NCI-H2081 treated with DMSO at 0.1 percent for 48 hours (cell line): Measurements from ENCODE around the gene RSPH9.
A peak's percentile ranks its signal among the peaks of the same experiment; 100 is the strongest.
"Not testable (repeated sequence)": the region's sequence is repeated elsewhere in the genome, so short reads cannot be mapped to it uniquely, and the experiment has no call there.

Experiments used
- DNase-seq: peaks from one replicate; lab custom pipeline; 2025; lab: John Stamatoyannopoulos, UW

The RSPH9 gene

DNA sequence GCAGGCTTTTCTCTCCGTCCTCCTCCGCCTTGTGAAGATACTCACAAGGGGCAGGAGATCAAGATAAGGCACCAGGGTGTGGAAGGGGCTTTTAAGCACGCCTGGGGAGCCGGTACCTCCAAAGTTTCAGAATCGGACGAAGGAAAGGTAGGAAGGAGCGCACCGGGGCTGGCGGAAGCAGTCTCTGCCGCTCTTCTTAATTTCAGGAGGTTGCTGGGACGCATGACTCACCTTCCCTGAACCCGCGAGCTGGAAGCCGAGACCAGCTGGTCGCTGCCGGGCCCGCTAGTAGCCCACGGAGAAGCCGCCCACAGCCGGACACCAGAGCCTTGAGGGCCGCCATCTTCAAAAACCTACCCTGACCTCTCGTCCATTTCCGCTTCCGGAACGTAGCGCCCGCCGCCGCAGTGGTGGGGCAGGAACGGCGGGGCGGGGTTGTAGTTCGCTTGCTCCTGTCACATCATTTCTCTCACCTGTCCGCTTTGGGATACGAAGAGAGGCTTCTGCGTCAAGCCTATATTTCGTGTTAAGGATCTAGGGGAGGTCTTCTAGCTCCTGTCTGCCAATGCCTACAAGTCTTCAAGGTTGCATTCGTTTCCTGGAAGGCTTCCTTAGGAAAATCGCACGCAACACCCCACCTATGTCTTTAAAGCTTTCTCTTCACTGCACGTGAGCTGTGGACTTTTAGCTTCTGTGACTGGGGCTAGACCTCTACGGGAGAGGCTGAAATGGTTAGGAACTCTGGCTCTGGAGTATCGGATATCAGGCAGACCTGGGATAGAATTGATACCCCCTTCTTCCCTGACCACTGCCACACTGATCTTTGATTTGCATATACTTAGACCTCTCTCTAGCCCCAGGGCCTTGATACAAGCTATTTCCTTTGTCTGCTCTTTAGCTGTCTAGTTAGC lies 42.9 kb downstream of the RSPH9 start, which contains the start of gene MRPS18A:
MRPS18A (minus strand) TSS at position 355 of the 911 bp plus-strand sequence; CDS start at position 343, 12 bp downstream.
- DNase-seq = peak; percentile 39

DNA sequence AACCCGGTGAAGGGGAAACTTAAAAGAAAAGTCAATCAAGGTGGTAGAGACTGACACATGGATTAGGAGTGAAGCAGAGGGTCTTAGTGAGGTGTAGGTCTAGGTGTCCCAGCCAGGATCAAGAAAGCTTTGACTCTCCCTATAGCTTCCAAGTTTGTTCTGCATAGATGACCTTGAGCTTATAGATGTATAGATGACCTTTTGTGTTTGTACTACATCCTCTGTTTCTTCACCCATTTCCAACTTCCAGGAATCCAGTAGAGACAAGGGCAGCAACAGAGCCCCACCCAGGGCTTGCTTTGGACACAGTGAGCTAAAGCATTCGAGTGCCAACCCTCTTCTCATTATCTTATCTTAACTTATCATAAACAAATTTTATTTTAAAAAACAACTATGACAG lies 44.6 kb downstream of the RSPH9 start:
- DNase-seq = no peak

DNA sequence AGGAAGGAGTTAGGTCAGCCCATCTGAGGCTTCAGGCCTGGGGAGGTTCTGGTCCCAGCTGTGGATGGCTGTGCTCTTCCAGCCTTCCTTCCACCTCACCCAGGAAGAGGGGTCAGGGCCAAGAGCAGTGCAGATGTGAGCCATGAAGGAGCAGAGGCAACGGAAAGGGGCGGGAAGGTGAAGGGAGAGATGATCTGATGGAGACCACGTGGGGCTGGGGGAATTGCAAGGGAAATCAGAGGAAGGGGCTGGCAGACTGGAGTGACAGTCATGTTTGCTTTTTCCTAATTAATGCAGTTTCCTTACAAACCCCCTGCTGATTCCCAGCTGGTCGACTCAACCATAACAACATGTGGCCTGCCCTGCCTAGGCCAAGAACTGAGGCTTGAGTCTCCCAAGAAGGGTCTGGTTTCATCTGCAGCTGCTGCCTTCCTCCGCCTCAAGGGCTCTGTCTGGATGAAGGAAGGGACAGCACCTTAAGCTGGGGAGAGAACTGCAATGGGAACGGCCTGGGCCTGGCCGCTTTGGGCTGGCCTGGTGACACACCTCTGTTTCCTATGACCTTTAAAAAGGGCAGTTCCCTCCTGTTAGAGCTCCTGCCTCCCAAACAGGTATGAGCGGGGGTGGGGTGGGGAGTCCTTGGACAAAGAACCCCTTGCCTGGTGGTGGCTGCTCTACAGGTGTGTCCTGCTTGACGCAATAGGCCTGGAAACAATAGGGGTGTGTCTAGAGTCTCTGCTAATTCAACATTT lies 50.6 kb downstream of the RSPH9 start:
- DNase-seq = no peak

DNA sequence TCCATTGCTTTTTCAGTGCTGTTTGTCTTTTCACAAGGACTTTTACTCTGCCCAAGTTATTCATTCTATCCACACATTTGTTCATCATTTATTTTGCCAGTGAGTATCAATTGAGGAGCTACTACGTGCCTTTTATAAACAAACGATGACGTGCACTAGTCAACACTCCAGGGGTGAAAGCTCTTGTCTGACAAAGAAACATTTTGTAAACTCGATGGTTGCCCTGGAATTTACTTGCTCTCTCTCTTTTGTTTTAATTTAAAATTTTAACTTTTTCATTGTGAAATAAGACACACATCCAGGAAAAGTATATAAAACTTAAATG lies 51.1 kb downstream of the RSPH9 start:
- DNase-seq = no peak

DNA sequence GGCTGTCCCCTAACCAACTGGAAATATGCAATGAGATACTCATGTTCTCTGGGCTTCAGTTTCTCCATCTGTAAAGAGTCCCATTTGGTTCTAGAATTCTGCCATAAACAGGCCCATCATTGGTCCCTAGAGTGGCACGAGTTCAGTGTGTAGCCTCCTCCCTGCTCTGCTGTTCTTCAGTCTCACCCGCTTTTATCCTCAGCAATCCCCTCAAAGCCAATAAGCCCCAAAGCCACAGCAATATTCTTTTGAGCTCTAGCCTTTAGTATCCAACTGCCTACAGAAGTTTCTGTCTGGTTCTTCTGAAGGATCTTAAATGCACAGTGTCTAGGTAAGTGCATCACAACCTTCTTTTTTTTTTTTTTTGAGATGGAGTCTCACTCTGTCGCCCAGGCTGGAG lies 52.6 kb downstream of the RSPH9 start:
- no peak for DNase-seq

DNA sequence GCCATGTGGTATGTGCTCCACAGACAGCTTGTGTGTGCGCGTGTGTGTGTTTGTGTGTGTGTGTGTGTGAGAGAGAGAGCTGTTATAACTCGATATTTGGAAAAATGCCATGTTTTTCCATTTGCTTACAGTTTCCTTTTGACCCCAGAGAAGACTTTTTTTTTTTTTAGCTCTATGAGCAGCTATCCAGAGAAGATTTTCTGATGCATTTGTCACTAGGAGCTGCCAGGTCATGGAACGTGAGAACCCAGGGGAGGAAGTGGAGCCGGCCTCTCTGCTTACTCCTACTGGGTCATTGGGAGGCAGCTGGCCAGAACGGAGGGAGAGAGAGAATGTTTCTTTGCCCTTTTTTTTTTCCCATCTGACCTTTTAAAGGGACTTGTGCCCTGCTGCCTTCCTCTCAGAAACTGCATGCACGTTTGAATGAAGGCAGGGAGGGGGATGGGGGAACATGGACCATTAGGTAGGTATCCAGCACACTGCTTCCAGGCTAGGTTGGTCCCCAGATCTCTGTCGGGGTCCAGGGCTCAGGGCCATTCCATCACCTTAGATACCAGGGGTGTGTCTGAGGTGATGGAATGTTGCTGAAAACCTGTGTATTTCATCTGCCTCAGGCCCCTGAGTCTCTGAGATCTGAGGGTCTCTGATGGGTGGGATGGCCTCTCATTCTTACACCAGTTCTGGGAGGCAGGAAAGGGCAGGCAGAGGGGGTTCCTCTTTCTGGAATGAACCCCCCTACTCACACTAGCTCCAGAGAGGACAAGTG lies 53.9 kb downstream of the RSPH9 start:
- DNase-seq = no peak

DNA sequence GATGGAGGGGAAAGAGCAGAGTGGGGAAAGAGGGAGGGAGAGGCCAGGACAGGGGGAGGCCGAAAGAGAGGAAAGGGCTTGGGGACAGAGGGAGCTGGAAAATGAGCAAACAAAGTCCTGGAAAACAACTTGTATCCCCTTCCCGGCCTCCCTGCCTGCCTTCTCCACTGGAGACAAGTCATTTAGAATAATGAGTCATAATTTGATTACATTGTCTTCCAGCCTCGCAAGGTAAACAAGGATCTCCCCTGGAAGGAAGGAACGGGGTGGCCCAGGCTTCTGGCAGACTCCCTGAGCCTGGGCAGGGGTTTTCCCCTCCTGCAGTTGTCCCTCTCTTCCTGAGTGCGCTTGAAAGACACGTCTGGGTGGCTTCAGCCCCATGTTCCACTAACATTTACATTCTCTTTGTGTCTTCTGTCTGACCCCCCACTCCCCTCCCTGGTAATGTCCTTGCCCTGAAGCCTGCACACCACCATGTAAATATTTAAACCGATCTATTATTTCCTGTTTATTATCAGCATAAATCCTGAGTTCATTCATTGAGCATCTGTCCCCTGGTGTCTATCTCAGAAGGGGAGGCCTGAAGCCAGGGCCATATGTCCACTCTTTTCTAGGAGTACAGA lies 54.8 kb downstream of the RSPH9 start:
- DNase-seq = no peak

DNA sequence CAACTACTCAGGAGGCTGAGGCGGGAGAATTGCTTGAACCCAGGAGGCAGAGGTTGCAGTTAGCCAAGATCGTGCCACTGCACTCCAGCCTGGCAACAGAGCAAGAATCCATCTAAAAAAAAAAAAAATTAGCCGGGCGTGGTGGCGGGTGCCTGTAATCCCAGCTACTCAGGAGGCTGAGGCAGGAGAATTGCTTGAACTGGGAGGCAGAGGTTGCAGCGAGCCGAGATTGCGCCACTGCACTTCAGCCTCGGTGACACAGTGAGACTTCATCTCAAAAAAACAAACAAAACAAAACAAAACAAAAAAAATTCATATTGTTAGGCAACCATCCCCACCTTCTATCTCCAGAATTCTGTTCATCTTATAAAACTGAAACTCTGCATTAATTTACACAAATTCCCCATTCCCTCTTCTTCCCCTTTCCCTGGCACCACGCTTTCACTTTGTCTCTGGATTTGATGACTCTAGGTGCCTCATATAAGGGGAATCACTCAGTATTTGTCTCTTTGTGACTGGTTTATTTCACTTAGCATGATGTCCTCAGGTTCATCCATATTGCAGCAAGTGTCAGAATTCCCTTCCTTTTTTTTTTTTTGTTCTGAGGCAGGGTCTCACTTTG lies 56.2 kb downstream of the RSPH9 start:
- DNase-seq = not testable (repeated sequence)

DNA sequence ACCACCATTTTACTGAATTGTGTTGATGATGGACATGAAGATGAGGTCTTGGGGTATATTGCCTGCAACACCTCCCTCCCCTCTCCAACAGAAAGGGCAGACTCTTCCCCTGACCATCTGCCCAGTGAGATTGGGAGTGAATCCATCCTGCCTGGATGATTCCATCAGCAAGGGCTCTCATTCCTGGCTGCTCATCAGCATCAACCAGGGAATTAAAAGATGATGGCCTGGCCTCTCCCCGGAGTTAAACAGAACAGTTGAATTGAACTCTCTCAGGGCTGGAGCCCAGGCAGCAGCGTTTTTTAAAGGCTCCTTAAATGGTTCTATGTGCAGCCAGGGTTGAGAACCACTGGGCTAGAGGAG lies 57.3 kb downstream of the RSPH9 start:
- no peak for DNase-seq

DNA sequence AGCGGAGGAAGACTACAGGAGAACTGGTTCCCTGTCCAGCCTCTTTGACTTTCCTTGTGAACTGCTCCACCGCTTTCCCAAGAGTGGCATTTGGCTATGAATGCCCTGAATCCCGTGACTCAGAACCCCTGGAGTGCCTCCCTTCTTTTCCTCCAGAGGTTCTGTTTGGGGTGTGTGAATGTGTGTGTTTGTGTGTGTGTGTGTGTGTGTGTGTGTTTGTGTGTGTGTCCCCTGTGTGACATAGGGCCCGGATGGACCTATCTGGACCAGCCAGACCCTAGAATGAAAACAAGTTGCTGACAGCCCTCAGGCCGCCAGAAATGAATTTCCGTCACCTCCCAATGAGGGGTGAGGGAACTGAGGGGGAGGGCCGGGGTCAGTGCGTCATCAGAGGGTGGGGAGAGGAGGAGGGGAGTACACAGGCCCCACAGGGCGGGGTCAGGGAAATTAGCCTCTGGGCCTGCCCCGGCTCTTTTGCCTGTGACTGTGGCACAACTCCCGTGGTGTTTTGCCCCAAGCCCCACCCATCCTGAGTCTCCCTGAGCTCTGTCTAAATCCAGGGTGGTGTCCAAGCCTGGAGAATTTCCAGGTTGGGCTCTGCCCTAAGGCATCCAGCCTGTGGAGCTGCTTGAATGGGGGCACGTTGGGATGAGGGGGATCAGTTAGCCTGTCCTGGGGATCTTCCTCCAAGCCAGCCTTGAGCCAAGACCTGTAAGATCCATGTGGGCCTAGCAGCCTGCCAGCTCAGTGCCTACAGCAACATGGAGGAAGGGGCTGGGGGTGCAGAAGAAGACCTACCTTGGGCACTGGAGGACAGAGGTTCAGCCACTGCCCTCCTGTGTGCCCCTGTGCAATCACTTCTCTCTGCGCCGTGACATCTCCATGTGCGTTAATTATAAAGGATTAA lies 58.0 kb downstream of the RSPH9 start:
- DNase-seq = no peak

DNA sequence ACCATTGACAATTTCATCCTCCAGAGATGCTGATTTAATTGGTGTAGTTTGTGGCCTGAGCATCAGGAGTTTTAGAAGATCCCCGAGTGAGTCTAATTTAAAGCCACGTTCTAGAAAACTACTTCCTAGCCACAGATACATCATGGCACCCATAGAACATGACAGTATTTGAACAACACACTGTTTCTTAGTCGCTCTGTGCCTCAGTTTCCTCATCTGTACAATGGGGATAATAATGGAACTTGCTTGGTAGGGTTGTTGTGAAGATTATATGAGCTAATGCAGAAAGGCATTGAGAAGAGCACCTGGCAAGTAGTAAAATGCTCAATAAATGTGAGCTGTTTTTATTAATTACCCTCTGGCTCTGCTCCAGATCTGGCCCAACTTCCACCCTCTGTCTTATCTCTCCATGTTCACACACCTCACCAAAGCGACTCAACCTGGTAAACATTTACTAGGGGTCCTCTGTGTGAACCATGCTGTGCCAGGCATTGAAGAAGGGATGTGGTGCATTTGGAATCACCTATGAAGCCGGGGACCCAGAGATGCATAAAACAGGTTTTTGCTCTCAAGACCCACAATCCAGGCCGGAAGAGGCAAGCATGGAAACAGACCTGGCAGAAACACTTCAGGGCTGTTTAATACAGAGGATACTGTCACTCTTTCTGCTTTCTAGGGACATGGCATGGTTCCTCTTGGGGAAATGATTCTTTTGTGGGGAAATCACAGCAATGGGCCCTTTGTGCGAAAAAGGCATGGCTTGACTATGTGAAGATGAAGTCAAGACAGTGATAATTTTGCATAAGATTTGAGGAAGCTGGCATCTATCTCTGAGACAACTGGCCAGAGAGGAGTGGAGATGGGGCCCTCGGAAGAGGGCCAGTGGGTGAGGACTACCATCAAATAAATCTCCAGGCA lies 58.9 kb downstream of the RSPH9 start:
- DNase-seq = no peak

DNA sequence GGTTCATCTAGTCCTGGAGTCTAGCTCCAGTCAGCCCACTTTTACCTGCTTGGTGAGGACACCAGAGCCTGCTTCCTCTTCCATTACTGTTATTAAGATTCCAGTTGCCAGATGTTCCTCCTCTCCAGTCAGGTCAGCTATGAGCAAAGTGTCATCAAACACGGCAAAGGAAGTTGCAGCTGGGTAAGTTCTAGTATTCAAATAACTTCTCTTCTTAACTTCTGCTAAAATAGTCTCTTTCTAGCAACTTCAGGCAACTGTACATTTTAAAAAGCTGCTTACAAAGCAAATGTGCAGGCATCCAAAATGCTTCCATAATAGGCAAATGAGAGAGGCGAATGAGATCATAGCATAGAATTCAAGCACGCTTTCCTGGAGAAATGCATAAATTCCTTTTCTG lies 61.2 kb downstream of the RSPH9 start:
- DNase-seq = no peak

DNA sequence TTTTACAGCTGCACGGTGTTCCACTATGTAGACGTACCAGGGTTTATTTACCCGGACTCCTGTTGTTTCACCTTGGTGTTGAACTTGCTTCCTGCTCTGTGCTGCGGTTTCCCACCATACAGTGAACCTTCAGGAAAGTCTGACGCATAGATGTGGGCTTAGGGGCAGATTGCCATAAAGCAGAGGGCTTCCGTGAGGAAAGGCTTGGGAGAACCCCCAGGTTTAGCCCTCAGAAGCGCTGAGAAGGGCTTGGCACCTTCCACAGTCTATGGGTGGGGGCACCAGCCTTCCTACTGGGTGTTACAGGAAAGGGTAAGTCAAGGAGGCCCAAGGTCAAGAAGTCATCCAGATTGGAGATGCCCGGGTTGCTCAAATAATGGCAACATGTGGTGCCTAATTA lies 62.0 kb downstream of the RSPH9 start:
- no peak for DNase-seq

DNA sequence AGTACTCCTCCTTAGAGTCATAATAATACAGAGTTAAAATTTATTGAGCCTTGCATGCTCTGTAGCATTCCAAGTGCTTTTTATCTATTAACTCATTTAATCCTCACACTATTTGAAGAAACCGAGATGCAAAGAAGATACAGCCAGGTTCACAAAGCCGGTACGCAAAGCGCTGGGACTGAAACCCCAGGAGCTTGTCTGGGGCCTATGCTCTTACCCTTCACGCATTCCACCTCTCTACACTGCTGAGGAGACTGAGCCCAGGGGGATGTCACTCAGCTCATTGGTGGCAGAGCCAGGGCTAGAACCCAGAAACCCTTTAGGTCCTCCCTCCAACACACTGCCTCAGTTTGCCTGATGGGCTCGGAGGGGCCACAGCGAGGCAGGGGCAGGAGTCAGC lies 62.4 kb downstream of the RSPH9 start:
- no peak for DNase-seq

DNA sequence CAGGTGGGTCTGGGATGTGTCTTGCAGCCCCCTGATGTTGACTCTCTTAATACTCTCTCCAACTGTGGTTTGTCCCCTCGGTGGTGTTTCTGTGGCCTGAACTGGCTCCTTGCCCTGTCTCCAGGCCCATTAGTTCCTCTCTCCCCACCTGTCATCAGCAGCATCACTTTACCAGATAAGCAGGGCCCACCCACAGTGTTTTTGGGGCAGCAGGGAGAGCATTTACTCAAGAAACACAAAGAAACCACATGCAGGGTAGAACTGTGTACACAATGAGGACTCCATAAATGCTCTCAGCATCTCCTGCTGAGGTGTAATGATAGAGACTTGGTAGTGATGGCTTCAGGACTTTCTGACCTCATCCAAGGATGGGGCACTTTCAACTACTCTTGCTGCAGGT lies 62.9 kb downstream of the RSPH9 start:
- no peak for DNase-seq

DNA sequence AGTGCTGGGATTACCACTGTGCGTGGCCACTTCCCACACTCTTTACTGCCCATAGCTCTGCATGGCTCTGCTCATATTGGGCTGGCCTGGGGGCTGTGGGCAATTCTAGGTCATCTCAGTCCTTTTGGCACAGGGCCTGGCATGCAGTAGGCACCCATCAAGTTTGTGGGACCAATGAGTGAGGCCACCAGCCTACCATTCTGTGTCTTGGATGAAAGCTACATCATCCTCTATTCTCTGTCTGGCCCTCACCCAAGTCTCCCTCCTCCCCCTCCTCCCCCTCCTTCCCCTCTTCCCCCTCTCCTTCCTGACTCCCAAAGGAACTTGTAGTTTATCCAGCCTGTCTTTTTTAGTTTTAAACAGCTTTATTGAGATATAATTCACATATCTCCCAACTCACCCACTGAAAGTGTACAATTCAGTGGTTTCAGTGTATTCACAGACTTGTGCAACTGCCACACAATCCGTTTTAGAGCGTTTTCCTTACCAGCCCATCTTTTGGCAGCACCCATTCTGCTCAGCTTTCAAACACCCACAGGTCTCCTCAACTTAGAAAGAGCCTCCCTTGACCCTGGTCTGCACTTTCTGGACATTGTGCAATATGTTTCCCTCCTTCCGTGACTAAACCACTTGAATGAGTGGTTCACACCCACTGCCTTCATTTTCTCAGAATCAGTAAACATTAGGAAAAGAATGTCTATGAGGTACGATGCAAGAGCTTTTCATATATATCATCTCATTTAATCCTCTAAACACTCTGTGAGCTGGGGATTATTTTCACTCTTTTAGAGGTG lies 64.2 kb downstream of the RSPH9 start:
- no peak for DNase-seq

DNA sequence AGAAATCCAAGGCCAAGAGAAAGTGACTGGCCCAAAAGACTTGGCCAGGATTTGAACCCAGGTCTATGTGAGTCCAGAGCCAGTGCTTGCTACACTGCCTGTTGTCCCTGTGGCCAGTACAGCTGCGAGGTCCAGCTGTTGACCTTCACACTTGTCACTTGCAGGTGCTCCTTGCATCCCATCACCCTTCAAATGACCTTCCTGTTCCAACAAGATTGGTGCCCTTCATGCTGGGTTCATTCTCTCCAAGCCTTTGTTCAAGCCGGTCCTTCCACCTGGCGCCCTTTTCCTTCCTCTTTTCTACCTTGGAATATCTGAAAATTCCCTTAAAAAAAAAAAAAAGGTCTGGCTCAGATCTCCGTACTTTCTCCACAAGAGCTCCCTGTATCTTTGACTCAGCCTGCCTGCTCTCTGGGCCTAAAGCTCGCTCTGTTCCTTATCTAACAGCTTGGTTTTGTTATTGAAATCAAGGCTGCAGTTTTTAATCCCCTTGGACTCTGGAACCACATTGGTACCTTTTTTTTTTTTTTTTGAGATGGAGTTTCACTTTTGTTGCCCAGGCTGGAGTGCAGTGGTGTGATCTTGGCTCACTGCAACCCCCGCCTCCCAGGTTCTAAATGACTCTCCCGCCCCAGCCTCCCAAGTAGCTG lies 64.9 kb downstream of the RSPH9 start:
- DNase-seq = no peak

DNA sequence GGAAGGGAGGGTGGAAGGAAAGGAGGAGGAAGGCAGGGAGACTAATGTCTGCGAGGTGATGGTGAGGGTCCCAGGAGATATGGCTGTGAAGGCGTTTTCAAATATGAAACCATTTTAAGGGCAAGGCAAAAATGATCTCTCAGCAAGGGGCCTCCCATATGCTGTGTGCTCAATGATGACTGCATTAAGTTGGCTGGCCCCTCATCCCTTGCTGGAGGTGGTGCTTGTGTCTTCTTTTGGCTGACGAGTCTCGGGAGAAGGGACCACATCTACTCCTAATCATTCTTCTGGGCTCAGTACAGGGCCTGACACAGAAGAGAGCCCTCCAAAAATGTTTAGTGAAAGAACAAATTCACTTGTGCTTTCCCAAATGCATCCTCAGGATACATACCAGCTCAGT lies 65.7 kb downstream of the RSPH9 start:
- no peak for DNase-seq
